Activated CD8-positive, alpha-beta memory T cell treated with anti-CD3 and anti-CD28 coated beads for 36 hours (primary cell): ENCODE data around the gene COMMD4. TPM values are rescaled to one million over a fixed set of nuclear protein-coding genes. Genes with fewer than 3 reads are reported as not detected.
"Not testable (repeated sequence)": the region's sequence is repeated elsewhere in the genome, so short reads cannot be mapped to it uniquely, and the experiment has no call there.

Experiments
- CTCF ChIA-PET: fragments of 350-600 bp; sonication (Branson Sonifier 250); formaldehyde crosslinking; loops from one replicate; lab custom pipeline; 2021; ENCODE audit warnings: antibody characterized with exemption; lab: Charles Lee
- POLR2A ChIA-PET: fragments of 350-600 bp; sonication (Branson Sonifier 250); formaldehyde crosslinking; loops from one replicate; lab custom pipeline; 2021; ENCODE audit warnings: antibody characterized with exemption; lab: Charles Lee
- total RNA-seq, 2 experiments: library from RNA; stranded (reverse); gene quantifications; one replicate each; pipeline ENCODE4 v1.2.3, GENCODE V29; 2021

The COMMD4 gene
- 10 to 100 TPM; 94.8 to 96.8 TPM for total RNA-seq

DNA sequence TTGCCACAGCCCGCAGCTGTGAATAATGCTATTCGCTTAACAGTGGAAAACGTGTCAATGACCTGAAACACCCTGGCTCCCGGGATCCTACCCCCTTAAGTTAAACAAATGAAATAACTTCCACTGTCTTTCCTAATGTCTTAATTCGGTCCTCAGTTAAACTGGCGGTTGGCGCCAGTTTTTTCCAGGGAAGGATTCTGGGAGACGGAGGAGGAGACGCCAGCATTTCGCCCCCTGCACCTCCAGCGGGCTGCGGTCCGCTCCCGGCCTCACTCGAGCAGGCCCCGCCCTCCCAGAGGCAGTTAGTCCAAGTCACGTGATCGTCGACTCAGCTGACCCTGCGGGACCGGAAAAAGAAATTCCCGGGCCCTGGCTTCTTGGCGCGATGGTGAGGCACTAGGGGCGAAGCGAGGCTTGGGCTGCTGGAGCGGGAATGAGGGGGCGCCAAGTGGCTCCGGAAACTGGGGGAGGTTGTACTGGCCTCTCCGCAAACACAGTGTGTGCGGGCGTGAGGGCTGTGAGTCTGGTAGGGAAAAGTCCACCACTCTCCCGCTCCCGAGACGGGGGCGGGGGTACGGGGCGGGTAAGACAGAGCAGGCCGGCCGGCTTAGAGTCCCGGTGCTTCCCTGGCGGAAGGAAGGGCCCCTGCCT is at the start of gene COMMD4:
TSS of gene COMMD4 (plus strand) at position 359 of the 651 bp plus-strand sequence. CDS start at position 386, 27 bp downstream.
- ChIA-PET POLR2A (interaction anchor here (0.6 to 1.0 kb wide), 3 partner anchors 12 to 261 kb away, joined by 3 to 5 read pairs (median 3); partner anchors contain the start of genes MAN2C1 and NEIL1), CTCF (interaction anchor here (0.6 to 2.1 kb wide), 3 partner anchors 12 to 32 kb away, joined by 4 to 6 read pairs (median 5); no protein-coding TSS in a partner anchor)

DNA sequence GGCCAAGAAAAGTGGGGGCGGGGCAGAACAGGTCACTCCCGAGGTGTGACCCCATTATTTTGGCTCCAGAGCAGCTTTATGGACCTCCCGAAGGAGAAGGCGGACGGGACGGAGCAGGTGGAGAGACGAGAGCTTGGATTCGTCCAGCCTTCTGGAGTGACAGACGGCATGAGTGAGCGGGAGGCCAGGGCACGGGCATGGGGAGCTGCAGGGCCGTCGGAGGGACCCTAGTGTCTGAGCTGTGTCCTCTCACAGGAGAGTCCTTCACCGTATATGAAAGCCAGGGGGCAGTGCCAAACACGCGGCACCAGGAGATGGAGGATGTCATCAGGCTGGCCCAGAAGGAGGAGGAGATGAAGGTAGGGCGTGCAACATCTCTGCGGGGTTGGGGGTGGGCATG is 42.2 kb upstream of the COMMD4 start:
- POLR2A ChIA-PET, CTCF ChIA-PET: not testable (repeated sequence)

- CTCF ChIA-PET: interaction anchor here (0.6 kb wide), 1 partner anchor 157 kb away, joined by 3 read pairs; no protein-coding TSS in a partner anchor
- POLR2A ChIA-PET: not testable (repeated sequence)
Observed at GRCh38 chr15:75298541-75299310, 37.1 kb upstream of the COMMD4 start.

- CTCF ChIA-PET, POLR2A ChIA-PET: not testable (repeated sequence)
Observed at GRCh38 chr15:75299311-75299688, 36.6 kb upstream of the COMMD4 start.

DNA sequence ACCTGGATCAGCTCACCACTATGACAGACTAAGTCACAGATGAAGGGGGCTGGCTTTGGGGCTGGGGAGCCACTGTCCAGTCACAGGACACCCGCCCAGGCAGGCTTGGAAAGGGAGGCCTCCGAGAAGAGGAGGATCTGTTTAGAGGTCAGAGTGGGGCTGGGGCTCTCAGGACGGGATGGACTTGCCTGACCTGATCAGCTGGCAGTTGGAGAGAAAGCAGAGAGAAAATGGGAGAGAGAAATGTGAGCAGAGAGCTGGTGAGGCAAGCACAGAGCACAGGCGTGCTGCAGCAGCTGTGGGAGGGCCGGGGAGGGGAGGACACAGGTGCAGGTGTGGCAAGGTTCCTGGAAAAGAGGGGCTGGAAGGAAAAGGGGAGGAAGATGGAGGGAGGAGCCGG is 35.8 kb upstream of the COMMD4 start:
- POLR2A ChIA-PET, CTCF ChIA-PET: not testable (repeated sequence)

DNA sequence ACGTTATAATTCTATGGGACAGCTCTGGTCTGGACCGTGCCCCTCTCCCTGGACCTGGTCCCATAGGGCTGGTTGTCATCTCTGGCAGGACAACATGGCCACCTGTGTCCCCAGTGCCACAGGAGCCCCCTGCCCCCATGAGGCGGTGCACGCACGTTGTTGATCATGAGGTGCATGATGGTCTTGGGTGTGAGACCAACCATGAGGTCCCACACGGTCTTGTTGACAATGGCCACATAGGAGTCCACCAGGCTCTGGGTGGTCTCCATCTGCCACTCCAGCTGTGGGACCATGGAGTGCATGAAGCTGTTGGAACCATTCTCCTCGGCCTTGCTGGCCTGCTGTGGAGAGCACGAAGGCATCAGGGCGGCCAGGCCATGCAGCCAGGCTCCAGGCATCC is 33.5 kb upstream of the COMMD4 start:
- CTCF ChIA-PET: no interaction called here
- POLR2A ChIA-PET: no interaction called here

GRCh38 chr15:75302753-75303152 is 33.1 kb upstream of the COMMD4 start:
- POLR2A ChIA-PET, CTCF ChIA-PET: not testable (repeated sequence)

DNA sequence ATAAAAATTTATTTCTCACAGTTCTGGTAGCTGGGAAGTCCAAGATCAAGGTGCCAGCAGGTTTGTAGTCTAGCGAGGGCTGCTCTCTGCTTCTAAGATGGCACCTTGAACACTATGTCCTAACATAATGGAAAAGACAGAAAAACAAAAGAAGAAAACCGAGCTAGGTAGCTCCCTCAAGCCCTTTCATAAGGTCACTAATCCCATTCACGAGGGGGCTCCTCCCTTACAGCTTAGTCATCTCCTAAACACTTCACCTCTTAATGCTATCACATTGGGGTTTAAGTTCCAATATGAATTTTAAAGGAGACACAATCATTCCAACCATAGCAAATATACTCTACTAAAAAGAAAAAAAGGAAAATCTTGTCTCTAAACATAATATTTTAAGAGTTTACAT is 29.7 kb upstream of the COMMD4 start:
- CTCF ChIA-PET: no interaction called here
- POLR2A ChIA-PET: no interaction called here

DNA sequence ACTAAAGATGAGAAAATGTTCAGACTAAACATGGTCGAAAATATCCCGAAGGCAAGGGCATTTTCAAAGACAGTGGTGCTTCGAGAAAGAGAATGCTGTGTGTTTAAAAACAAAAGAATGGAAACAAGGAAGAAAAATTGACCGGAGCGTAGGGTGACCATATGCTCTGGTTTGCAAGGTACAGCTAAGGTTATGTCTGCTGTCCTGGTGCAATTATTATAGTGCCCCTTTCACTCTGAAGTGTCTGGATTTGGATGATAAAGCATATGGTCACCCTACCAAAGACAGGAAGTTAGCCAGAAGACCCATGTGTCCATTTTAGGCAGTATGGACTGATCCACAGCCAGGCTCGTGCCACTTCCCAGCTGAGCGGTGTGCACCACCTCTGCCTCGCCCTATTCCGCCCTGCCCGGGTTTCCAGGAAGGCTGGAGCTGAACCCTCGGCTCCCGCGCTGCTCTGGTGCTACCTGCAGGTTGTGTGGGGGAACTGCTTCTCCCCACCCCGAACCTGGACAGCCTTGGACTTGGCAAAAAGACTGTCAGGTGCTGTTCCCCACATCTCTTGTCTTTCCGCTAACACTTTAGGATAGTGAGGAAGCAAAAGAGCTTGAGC is 28.0 kb upstream of the COMMD4 start:
- CTCF ChIA-PET: no interaction called here

DNA sequence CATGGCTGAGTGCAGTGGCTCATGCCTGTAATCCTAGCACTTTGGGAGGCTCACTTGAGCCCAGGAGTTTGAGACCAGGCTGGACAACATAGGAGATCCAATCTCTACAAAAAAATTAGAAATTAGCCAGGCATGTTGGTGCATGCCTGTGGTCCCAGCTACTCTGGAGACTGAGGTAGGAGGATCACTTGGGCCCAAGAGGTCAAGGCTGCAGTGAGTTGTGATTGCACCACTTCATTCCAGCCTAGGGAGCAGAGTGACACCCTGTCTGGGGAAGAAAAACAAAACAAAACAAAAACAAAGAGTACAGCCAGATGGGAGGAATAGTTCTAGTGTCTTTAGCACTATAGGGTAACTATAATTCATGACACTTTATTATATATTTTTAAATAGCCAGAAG is 26.2 kb upstream of the COMMD4 start:
- ChIA-PET POLR2A (no interaction called here), CTCF (no interaction called here)

More for the DNA sequence above, 28.0 kb upstream of the COMMD4 start:
- POLR2A ChIA-PET: no interaction called here

DNA sequence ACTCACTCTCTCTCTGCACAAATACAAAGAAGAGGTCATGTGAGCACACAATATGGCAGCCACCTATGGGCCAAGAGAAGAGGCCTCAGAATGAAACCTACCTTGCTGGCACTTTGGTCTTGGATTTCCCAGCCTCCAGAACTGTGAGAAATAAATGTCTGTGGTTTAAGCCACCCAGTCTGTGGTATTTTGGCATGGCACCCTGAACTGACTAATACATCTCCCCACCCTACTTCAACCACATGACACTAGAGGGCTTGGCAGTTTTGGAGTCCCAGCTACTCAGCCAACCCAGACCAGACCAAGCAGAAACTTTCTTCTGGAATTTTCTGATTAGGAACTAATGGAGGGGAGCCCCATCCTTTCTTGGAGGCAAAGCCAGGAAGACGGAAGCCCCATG is 23.3 kb upstream of the COMMD4 start:
- POLR2A ChIA-PET, CTCF ChIA-PET: not testable (repeated sequence)

DNA sequence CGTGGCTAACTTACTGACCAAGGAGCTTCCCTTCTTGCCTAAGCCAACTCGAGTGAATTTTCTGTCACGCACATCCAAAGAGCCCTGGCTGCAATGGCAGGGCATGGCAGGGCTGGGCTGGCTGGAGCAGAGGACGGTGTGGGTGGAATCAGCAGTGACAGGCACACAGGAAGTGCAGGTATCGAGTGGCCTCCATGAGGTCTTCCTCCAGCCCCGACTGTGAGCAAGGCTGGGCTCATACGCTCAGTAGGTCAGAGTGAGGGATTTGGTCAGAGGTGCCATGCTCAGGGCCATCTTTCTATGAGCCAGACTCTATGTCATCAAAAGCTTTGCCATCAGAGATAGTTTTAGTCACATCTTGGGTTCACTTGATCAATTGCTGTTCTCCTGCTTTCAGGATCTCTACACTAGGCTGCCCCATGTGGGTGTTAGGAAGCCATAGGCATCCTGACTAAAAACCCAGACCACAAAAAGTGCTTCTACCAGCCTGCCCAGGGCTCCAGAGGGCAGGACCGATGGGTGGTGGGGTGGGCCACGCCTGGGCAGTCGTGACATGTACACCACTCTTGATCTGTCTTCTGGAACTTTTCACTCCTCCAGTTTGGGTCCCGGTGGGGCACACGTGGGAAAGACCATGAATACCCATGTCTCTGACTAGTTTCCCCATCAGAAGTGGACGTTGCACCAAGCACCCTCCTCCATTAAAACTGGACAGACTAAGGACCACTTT is 22.6 kb upstream of the COMMD4 start:
- ChIA-PET CTCF (interaction anchor here (0.6 kb wide), 1 partner anchor 164 kb away, joined by 4 read pairs; no protein-coding TSS in a partner anchor), POLR2A (no interaction called here)

- ChIA-PET CTCF (no interaction called here), POLR2A (no interaction called here)
Observed at GRCh38 chr15:75314552-75315290, 21.1 kb upstream of the COMMD4 start.

- POLR2A ChIA-PET, CTCF ChIA-PET: not testable (repeated sequence)
Observed at GRCh38 chr15:75319231-75319897, 16.5 kb upstream of the COMMD4 start.

- ChIA-PET POLR2A (no interaction called here), CTCF (no interaction called here)
Observed at GRCh38 chr15:75321711-75322110, 14.2 kb upstream of the COMMD4 start.

GRCh38 chr15:75325922-75326321 is 9.9 kb upstream of the COMMD4 start:
- POLR2A ChIA-PET: no interaction called here
- CTCF ChIA-PET: no interaction called here

- ChIA-PET CTCF (no interaction called here), POLR2A (no interaction called here)
Observed at GRCh38 chr15:75327005-75327404, 8.9 kb upstream of the COMMD4 start.

- POLR2A ChIA-PET: no interaction called here
- CTCF ChIA-PET: no interaction called here
Observed at GRCh38 chr15:75327491-75327890, 8.4 kb upstream of the COMMD4 start.
